Thyroid gland (tissue), 4 donors: ENCODE data around the gene LMO7. TPM values are rescaled to one million over a fixed set of nuclear protein-coding genes. Genes with fewer than 3 reads are reported as not detected.

Experiments used
- DNase-seq, 2 donors: peaks; one replicate each; pipeline ENCODE4 v3.0.0-alpha.2; 2019
- H3K27ac ChIP-seq, 3 donors: fragments of 200-600 bp; sonication (generic); 1 replicate in 2 of 3; 2 replicates in 1 of 3; pipeline ENCODE4 v1.5.1; 2016 to 2019; ENCODE audit warnings: mild to moderate bottlenecking in 1 of 3, moderate library complexity in 1 of 3
- H3K27me3 ChIP-seq: fragments of 200-600 bp; sonication (generic); one replicate; pipeline ENCODE4 v1.5.1; 2019
- H3K36me3 ChIP-seq, 2 donors: fragments of 200-600 bp; sonication (generic); one replicate each; pipeline ENCODE4 v1.5.1; 2016 to 2019
- H3K4me1 ChIP-seq, 2 donors: fragments of 200-600 bp; sonication (generic); one replicate each; pipeline ENCODE4 v1.5.1; 2017 to 2019
- H3K4me3 ChIP-seq, 3 donors: fragments of 200-600 bp; sonication (generic); replicated peaks in 1 of 3; 1 replicate in 2 of 3; 2 replicates in 1 of 3; pipeline ENCODE4 v1.5.1; 2016; ENCODE audit warnings: mild to moderate bottlenecking in 1 of 3
- H3K9me3 ChIP-seq: fragments of 200-600 bp; sonication (generic); one replicate; pipeline ENCODE4 v1.5.1; 2017
- CTCF ChIP-seq, 6 experiments: fragments of 200-600 bp in 3 of 6; fragments of 450-650 bp in 3 of 6; sonication (generic) in 3 of 6; IDR thresholded peaks; one replicate each; pipeline ENCODE4 v1.5.1; 2016 to 2019; ENCODE audit warnings: antibody characterized with exemption in 6 of 6, mild to moderate bottlenecking in 2 of 6, inconsistent platforms in 1 of 6, moderate library complexity in 1 of 6
- POLR2A ChIP-seq, 2 donors: fragments of 450-650 bp; IDR thresholded peaks; one replicate each; pipeline ENCODE4 v1.6.1; 2017; ENCODE audit warnings: antibody characterized with exemption in 2 of 2, mild to moderate bottlenecking in 2 of 2, moderate library complexity in 1 of 2
- WGBS, 2 donors: methylation state at CpG; one replicate each; pipeline ENCODE4 v1.1.5; 2017; 5-methylcytosine and 5-hydroxymethylcytosine counted together
- intact Hi-C: fragments of 100-400 bp; cut with DNase I; formaldehyde crosslinking; loops from one replicate; pipeline ENCODE4 v1.15.1; 2023
- total RNA-seq, 4 donors: library from RNA; depleted of rRNA; stranded (reverse); fragments of >200 nt; gene quantifications; one replicate each; pipeline ENCODE4 v1.2.3, GENCODE V29; 2016

The LMO7 gene
- total RNA-seq, 4 donors from 2014 or later, result 129 to 218 (median 185) TPM

DNA sequence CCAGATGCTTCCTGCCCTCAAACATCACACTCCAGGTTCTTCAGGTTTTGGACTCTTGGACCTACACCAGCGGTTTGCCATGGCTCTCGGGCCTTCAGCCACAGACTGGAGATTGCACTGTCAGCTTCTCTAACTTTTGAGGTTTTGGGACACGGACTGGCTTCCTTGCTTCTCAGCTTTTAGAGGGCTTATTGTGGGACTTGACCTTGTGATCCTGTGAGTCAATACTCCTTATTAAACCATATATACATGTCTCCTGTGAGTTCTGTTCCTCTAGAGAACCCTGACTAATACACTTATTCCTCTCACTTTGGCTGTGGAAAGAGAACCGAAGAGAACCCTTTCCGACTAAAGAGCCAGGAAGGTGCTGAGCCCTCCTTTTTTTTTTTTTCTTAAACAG lies 53.6 kb downstream of the LMO7 start:
- H3K27ac ChIP-seq, result no peak overlapping the region
- intact Hi-C loops, result loop anchor here (10.0 kb wide), 2 partner anchors 185 to 785 kb away; no protein-coding TSS in a partner anchor
- H3K27me3 ChIP-seq, result no peaks in the 10 kb centered on the region
- H3K4me1 ChIP-seq, result peaks cover 4 to 12% of the 10 kb centered on the region in 2 donors
- H3K9me3 ChIP-seq, result no peaks in the 10 kb centered on the region
- 98 to 99% methylated on average over 5 of the region's 5 CpGs for WGBS, 2 donors
- H3K36me3 ChIP-seq, result no peaks in the 10 kb centered on the region
- H3K4me3 ChIP-seq, result no peak overlapping the region
- no peak for TF ChIP-seq POLR2A (IDR thresholded peaks at IDR 0.05)
- no peak for TF ChIP-seq CTCF (IDR thresholded peaks at IDR 0.05)
- DNase-seq, result no peak

DNA sequence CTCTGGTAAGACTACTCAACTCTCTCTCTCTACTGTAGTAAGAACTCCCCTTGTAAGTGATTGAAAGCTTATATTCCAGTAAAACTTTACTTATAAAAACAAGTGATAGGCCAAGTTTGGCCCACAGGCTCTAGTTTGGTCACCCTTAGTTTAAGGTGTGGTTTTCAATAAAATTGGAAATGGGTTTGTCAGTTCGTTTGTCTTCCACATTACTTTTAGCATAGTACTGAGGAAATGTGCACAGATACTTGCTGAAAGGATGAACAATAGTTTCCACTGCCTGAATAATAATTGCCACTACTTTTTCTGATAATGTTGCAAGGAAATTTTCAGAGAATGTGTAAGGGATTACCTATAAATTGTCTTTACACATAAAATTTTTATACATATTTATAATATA lies 54.5 kb downstream of the LMO7 start:
- Histone ChIP-seq H3K27ac (no peak overlapping the region), H3K4me1 (peaks cover 4 to 14% of the 10 kb centered on the region in 2 donors), H3K36me3 (no peaks in the 10 kb centered on the region), H3K4me3 (no peak overlapping the region), H3K27me3 (no peaks in the 10 kb centered on the region), H3K9me3 (no peaks in the 10 kb centered on the region)
- TF ChIP-seq CTCF (IDR thresholded peaks at IDR 0.05) (no peak), POLR2A (IDR thresholded peaks at IDR 0.05) (no peak)
- WGBS, 2 donors, result 84 to 95% methylated on average over 1 of the region's 1 CpG
- intact Hi-C loops, result loop anchor here (10.0 kb wide), 2 partner anchors 184 to 784 kb away; no protein-coding TSS in a partner anchor
- no peak for DNase-seq

- H3K27ac ChIP-seq, result no peak overlapping the region
- H3K27me3 ChIP-seq, result no peaks in the 10 kb centered on the region
- peaks cover 6 to 20% of the 10 kb centered on the region in 2 donors for H3K4me1 ChIP-seq
- no peak overlapping the region for H3K4me3 ChIP-seq
- no peaks in the 10 kb centered on the region for H3K9me3 ChIP-seq
- H3K36me3 ChIP-seq, result no peaks in the 10 kb centered on the region
- intact Hi-C loops, result loop anchor here (10.0 kb wide), 2 partner anchors 184 to 784 kb away; no protein-coding TSS in a partner anchor
- TF ChIP-seq CTCF (IDR thresholded peaks at IDR 0.05) (no peak), POLR2A (IDR thresholded peaks at IDR 0.05) (no peak)
- WGBS, 2 donors, result 93 to 96% methylated on average over 1 of the region's 1 CpG
- no peak for DNase-seq
These were observed 55.1 kb downstream of the LMO7 start for GRCh38 chr13:75691183-75691582.

DNA sequence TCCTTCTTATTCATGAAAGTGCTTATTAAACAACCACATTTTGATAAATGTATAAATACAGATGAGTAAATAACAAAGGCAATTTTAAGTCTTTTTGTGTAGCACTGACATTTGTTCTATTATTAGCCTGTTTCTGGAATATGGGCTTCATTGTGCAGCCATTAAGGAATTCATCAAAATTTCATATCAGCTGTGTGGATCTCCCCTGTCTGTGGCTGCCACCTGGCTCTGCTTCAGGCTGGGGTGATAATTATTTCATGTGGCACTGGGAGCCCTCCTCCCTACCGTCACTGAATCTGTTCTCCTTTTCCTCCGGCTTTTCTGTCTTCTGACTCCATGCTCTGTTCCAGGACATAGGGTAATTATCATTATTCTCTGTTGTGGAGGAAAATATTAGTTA lies 57.1 kb downstream of the LMO7 start:
- intact Hi-C loops, result loop anchor here (10.0 kb wide), 2 partner anchors 182 to 782 kb away; no protein-coding TSS in a partner anchor
- 93 to 97% methylated on average over 2 of the region's 2 CpGs for WGBS, 2 donors
- H3K36me3 ChIP-seq, result no peaks in the 10 kb centered on the region
- H3K9me3 ChIP-seq, result no peaks in the 10 kb centered on the region
- TF ChIP-seq POLR2A (IDR thresholded peaks at IDR 0.05), result no peak
- TF ChIP-seq CTCF (IDR thresholded peaks at IDR 0.05), result no peak
- H3K27me3 ChIP-seq, result no peaks in the 10 kb centered on the region
- no peak overlapping the region for H3K27ac ChIP-seq
- peaks cover 9 to 23% of the 10 kb centered on the region in 2 donors for H3K4me1 ChIP-seq
- no peak overlapping the region for H3K4me3 ChIP-seq
- DNase-seq, result no peak

- no peak overlapping the region for H3K4me3 ChIP-seq
- no peaks in the 10 kb centered on the region for H3K36me3 ChIP-seq
- 33 to 47% methylated on average over 8 of the region's 8 CpGs for WGBS, 2 donors
- peaks cover 9 to 23% of the 10 kb centered on the region in 2 donors for H3K4me1 ChIP-seq
- H3K9me3 ChIP-seq, result no peaks in the 10 kb centered on the region
- no peaks in the 10 kb centered on the region for H3K27me3 ChIP-seq
- peak overlapping the region; percentile 17 to 28 (median 19) for H3K27ac ChIP-seq
- TF ChIP-seq POLR2A (IDR thresholded peaks at IDR 0.05) (no peak), CTCF (IDR thresholded peaks at IDR 0.05) (no peak)
- intact Hi-C loops, result loop anchor here (10.0 kb wide), 2 partner anchors 180 to 780 kb away; no protein-coding TSS in a partner anchor
- peak; percentile 36 to 40 for DNase-seq
These were observed 58.6 kb downstream of the LMO7 start for GRCh38 chr13:75694722-75695121.
